ENCODE measurements around the gene SCGB3A1.

Gene SCGB3A1

DNA sequence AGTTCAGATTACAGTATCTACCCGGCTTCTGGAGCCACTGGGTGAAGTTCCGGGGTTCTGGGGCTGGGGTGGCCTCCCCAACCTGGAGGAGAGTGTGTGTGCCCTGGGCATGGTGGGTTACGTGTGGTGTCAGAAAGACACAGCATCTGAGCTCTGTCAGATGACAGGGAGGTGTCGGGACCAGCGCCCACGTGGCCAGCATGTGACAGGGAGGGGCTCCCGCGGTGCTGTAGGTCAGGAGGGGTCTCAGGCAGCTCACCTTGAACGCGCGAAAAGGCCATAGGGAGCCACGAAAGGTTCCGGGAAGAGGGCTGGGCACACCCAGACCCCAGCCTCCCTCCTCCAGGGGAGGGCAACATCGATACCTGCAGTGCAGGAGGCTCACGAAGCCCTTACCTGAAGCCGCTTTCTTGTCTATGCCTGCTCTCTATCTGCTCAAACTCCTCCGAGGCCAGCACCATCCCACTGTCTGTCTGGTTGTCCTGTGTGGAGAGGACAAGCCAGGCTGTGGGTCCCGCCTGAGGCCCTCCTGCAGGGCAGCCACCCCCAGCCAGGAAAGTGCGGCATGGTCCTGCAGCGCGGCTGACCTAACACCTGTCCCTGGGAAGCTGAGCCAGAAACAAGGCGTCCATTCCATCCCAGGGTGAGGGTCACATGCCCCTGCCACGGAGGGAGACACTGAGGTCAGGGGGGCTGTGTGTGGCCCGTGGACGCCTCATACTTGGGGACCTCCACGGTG, 17.4 kb upstream of the SCGB3A1 start:
- FAIRE-seq (no peak), DNase-seq (ENCODE audit: insufficient read length, low spot score) (no peak)
- TF ChIP-seq TAF1 (IDR thresholded peaks at IDR 0.05; ENCODE audit: low read depth, low read length) (no peak), PAX5 (IDR thresholded peaks at IDR 0.05; ENCODE audit: insufficient read depth, low read length, severe bottlenecking) (no peak)

DNA sequence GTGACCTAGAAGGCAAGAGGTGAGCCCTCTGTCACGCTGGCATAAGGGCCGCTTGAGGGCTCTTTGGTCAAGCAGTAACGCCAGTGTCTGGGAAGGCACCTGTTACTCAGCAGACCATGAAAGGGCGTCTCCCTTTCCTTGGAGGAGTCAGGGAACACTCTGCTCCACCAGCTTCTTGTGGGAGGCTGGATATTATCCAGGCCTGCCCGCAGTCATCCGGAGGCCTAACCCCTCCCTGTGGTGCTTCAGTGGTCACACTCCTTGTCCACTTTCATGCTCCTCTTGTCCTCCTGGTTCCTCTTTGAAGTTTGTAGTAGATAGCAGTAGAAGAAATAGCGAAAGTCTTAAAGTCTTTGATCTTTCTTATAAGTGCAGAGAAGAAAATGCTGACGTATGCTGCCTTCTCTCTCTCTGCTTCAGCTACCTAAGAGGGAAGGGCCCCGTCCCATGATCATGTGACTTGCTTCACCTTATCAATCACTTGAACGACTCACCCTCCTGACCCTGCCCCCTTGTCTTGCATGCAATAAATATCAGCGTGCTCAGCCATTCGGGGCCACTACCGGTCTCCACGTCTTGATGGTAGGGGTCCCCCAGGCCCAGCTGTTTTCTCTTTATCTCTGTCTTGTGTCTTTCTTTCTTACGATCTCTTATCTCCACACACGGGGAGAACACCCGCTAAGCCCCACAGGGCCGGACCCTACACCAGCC, 16.7 kb upstream of the SCGB3A1 start:
- FAIRE-seq (peak; percentile 9), DNase-seq (ENCODE audit: insufficient read length, low spot score) (no peak)
- TF ChIP-seq POLR2A (IDR thresholded peaks at IDR 0.05; ENCODE audit: low read depth, low read length) (no peak), POLR2AphosphoS5 (IDR thresholded peaks at IDR 0.05; ENCODE audit: low read depth, low read length) (no peak), TAF1 (IDR thresholded peaks at IDR 0.05; ENCODE audit: low read depth, low read length) (no peak), POU2F2 (IDR thresholded peaks at IDR 0.05; ENCODE audit: low read depth, low read length) (no peak), SPI1 (IDR thresholded peaks at IDR 0.05; ENCODE audit: low read depth, low read length) (no peak), PAX5 (IDR thresholded peaks at IDR 0.05; ENCODE audit: insufficient read depth, low read length, severe bottlenecking) (no peak)

DNA sequence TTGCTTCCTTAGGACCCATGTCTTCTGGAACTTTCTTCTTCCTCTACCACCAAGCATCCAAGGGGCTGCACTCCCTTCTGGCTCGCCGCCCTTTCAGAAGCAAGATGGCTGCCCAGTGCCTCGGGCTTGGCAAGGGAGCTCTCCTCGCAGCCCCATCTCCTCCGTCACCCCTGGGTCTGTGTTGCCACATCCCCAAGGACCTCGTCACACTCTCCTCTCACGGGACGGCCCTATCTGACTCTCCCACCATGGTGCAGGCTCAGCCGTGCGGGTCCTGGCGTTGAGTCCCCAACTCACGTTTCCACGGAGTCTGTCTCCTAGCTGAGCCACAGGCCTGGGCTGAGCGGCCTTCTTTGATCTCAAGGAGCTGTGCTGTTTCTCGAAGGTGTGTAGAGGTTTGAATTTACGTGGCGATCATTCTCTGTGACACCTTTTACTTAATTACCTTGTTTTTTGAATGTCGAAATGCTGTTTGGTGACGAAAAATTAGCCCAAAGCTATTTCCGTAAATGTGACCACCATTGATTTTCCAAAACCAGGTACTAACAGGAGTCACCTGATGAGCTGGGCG, 15.0 kb upstream of the SCGB3A1 start:
- TF ChIP-seq PAX5 (IDR thresholded peaks at IDR 0.05; ENCODE audit: insufficient read depth, low read length, severe bottlenecking) (no peak), POLR2AphosphoS5 (IDR thresholded peaks at IDR 0.05; ENCODE audit: low read depth, low read length) (no peak), TAF1 (IDR thresholded peaks at IDR 0.05; ENCODE audit: low read depth, low read length) (no peak), SPI1 (IDR thresholded peaks at IDR 0.05; ENCODE audit: low read depth, low read length) (no peak), POU2F2 (IDR thresholded peaks at IDR 0.05; ENCODE audit: low read depth, low read length) (no peak), POLR2A (IDR thresholded peaks at IDR 0.05; ENCODE audit: low read depth, low read length) (no peak)
- FAIRE-seq (no peak), DNase-seq (ENCODE audit: insufficient read length, low spot score) (no peak)

DNA sequence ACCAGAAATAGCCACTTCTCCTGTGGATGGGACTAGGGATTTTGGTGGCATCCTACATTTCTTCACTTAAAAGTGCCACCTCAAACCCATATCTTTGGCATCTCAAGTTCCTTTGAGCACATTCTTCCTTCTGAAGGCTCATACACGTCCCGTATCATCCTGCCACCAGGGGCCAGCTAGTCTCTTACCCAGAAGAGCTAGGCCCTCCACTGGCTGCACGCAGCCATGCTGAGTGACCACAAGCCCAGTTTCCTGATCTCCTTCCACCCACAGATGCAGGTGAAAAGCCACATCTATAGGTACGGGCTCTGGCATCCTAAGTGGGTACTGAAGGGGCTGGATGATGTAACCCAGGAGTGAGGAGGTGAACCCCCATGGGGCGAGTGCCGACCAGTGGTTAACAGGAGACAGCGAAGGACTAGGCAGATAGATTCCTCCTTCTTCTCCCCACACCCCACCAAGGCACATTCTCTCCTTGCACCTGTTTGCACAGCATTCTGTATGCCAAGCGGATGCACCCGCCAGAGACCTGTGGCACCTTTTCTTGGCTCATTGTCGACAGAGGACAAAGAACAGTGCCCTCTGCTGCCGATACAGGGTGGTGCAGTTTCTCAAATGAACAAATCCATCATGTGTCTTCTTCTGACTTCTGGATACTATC, 14.4 kb upstream of the SCGB3A1 start:
- FAIRE-seq (peak; percentile 84), DNase-seq (ENCODE audit: insufficient read length, low spot score) (peak; percentile 76)
- TF ChIP-seq POU2F2 (IDR thresholded peaks at IDR 0.05; ENCODE audit: low read depth, low read length) (no peak), POLR2AphosphoS5 (IDR thresholded peaks at IDR 0.05; ENCODE audit: low read depth, low read length) (no peak), SPI1 (IDR thresholded peaks at IDR 0.05; ENCODE audit: low read depth, low read length) (no peak), PAX5 (IDR thresholded peaks at IDR 0.05; ENCODE audit: insufficient read depth, low read length, severe bottlenecking) (no peak), POLR2A (IDR thresholded peaks at IDR 0.05; ENCODE audit: low read depth, low read length) (no peak), TAF1 (IDR thresholded peaks at IDR 0.05; ENCODE audit: low read depth, low read length) (no peak)

DNA sequence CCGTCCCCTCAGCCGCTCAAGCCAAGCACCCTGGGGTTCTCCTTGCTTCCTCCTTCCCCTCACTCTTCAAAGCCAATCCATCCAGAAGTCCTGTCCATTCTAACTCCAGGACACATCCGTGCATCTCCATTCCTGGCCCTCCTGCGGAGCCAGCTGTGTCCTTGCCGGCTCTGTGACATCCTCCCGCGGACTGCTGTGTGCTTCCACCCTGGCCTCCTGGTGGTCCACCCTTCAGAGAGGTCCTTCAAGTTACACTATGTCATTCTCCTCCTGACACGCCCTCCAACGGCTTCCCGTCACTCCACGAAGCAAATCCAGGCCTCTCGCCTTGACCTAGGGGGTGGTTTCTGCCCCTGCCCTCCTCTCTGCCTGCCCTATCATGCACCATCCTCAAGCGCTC, 13.0 kb upstream of the SCGB3A1 start:
- no peak for TF ChIP-seq POLR2A (IDR thresholded peaks at IDR 0.05; ENCODE audit: low read depth, low read length)
- FAIRE-seq (no peak), DNase-seq (ENCODE audit: insufficient read length, low spot score) (no peak)

DNA sequence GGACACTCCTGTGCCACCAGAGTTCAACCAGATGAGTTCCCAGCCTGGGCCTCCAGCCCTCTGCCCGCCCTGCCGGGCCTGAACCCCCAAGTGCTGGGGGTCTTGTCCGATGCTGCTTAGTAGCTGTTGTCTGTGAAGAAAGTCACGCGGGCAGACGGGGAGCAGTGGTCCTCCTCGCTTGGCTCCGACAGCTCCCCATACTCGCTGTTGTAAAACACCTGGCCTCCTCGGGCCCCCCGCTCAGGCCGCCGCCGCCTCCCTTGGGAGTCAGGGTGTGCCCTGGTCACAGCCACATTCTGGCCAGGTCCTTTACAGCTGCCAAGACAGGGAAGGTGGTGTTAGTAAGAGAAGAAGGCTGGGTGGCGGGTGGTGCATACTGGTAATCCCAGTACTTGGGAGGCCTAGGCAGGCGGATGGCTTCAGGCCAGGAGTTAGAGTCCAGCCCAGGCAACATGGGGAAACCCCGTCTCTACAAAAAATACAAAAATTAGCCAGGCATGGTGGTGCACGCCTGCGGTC, 11.8 kb upstream of the SCGB3A1 start:
- TF ChIP-seq POU2F2 (IDR thresholded peaks at IDR 0.05; ENCODE audit: low read depth, low read length), result no peak
- TF ChIP-seq PAX5 (IDR thresholded peaks at IDR 0.05; ENCODE audit: insufficient read depth, low read length, severe bottlenecking), result no peak
- no peak for TF ChIP-seq TAF1 (IDR thresholded peaks at IDR 0.05; ENCODE audit: low read depth, low read length)
- no peak for TF ChIP-seq SPI1 (IDR thresholded peaks at IDR 0.05; ENCODE audit: low read depth, low read length)
- no peak for TF ChIP-seq POLR2A (IDR thresholded peaks at IDR 0.05; ENCODE audit: low read depth, low read length)
- no peak for TF ChIP-seq POLR2AphosphoS5 (IDR thresholded peaks at IDR 0.05; ENCODE audit: low read depth, low read length)
- FAIRE-seq (no peak), DNase-seq (ENCODE audit: insufficient read length, low spot score) (no peak)

DNA sequence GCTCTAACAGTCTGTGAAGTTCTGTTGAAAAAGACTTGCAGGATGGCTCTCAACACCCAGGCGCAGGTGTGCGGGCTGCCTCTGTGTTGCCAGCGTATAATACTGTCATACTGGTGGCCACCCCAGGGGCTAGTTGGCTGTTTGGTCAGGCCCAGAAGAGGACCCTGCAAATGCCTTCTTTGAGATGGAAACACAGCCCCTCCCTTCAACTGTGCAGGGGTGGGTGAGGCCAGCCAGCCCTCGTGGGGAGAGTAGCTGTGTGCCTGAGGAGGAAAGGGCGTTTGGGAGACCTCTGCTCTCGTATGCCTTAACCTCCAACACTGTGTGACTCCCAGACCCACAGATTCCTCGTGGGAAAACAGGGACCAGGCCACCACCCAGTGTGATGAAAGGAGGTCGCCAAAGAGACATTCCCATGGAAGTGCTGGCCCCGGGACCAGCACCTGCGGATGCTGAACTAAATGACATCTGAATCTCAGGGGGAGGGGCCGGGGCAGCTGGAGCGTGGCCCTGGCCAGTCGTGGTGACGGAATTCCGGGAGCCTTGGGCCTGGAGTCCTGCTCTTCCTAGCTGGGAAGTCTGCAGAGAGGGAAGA, 11.3 kb upstream of the SCGB3A1 start:
- FAIRE-seq (no peak), DNase-seq (ENCODE audit: insufficient read length, low spot score) (peak; percentile 11)
- TF ChIP-seq POLR2A (IDR thresholded peaks at IDR 0.05; ENCODE audit: low read depth, low read length) (no peak), POU2F2 (IDR thresholded peaks at IDR 0.05; ENCODE audit: low read depth, low read length) (no peak), PAX5 (IDR thresholded peaks at IDR 0.05; ENCODE audit: insufficient read depth, low read length, severe bottlenecking) (no peak), POLR2AphosphoS5 (IDR thresholded peaks at IDR 0.05; ENCODE audit: low read depth, low read length) (no peak), SPI1 (IDR thresholded peaks at IDR 0.05; ENCODE audit: low read depth, low read length) (no peak), TAF1 (IDR thresholded peaks at IDR 0.05; ENCODE audit: low read depth, low read length) (no peak)

DNA sequence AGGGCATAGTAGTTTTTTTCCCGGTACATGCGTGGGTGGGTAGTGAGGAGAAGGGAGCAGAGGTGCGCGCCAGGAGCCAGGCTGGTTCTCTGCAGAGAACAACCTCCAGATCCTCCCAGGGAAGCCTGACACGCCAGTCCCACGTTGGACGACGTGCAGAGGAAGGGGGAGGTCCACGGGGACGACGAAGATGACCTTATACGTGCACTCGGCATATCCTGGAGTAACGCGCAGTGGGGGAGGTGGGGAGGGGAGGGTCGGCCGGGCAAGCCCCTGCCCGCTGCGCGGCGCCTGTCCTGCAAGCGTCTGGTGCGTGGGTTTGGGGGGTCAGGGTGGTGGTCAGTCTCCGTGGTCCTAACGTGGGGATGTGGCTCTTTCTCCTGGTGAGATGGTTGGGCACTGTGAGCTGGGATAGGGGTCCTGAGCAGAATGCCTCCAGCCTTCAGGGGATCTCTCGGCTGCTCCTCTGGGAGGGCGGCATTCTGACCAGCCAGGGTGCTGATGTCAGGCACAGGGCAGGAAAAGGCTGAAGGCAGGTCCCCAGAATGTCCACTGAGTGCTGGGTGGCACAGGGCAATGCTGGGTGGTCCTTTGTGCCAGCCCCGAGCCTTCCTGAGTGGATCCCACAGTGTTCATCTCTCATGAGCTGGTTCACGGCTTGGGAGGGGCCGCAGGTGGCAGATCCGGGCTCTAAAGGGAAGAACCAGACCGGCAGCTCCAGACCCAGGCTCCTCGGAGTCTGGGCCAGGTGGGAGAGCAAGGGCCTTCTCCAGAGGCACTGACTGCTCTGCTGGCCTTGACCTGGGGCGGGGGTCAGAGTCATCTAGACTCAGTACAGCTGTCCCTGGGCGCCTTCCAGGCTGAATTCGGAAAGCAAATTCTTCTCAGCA, 10.5 kb upstream of the SCGB3A1 start:
- TF ChIP-seq POU2F2 (IDR thresholded peaks at IDR 0.05; ENCODE audit: low read depth, low read length), result no peak
- TF ChIP-seq POLR2AphosphoS5 (IDR thresholded peaks at IDR 0.05; ENCODE audit: low read depth, low read length), result no peak
- TF ChIP-seq TAF1 (IDR thresholded peaks at IDR 0.05; ENCODE audit: low read depth, low read length), result no peak
- no peak for TF ChIP-seq PAX5 (IDR thresholded peaks at IDR 0.05; ENCODE audit: insufficient read depth, low read length, severe bottlenecking)
- TF ChIP-seq SPI1 (IDR thresholded peaks at IDR 0.05; ENCODE audit: low read depth, low read length), result no peak
- peak; percentile 17 for DNase-seq (ENCODE audit: insufficient read length, low spot score)
- no peak for FAIRE-seq

Measured in GM12891 (cell line).